ENCODE data around the gene PEX11G.

PEX11G gene

DNA sequence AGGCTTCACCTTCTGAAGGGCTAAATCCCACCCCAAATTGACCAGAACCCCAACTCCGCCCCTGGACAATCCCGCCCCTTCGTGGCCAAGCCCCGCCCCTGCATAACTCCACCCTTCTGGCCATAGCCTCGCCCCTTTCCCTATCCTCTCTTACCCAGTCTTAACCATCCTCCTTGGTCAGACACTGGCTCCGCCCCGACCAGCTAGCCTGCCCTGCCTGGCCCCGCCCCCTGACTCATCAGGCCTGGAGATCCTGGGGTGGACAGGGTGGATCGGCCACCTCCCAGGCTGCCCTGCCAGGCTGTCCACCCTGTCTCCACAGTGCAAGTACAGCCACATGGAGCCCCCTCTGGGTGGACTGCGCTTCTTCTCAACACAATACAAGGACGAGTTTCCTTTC lies 19.0 kb upstream of the PEX11G start:
- CTCF ChIA-PET, result interaction anchor here (2.0 kb wide), 1 partner anchor 11 kb away, joined by 7 read pairs; a partner anchor contains a TSS
- no peak overlapping the region for H3K4me3 ChIP-seq (ENCODE audit: low read depth, low read length)
- POLR2A ChIA-PET, result interaction anchor here (1.4 kb wide), 1 partner anchor 9 kb away, joined by 4 read pairs; the partner anchor contains the start of gene ZNF358

DNA sequence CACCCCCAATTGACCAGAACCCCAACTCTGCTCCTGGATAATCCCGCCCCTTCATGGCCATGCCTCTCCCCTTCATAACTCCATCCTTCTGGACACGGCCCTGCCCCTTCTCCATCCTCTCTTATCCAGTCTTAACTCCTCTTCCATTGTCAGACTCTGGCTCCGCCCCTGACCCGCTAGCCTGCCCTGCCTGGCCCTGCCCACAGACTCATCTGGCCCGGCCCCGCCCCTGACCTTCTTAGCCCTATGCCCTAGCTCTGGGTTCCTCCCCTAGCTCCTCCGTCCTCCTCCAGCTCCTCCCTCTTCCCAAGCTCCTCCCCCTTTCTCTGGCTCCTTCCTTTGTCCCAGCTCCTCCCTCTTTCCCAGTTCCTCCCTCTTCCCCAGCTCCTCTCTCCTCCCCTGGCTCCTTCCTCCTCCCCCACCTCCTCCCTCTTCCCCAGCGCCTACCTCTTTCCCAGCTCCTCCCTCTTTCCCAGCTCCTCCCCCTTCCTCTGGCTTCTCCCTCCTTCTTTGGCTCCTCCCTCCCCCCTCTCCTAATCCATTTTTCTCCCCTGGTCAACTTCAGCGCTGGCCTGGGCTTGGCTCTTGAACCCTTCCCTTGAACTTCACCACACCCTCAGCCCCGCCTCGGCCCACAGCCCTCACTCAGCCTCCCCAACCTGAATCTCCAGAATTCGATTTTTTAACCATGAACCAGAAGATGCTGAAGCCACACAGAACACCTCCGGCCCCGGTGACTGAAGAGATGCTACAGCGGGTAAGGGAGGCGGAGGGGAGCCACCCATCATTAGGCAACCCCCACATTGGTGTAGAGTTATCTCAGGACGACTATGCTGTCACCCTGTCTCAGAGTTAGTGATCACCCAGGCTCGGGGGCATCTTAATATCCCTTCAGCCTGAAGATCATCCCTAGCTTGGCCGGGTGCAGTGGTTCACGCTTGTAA lies 17.8 kb upstream of the PEX11G start:
- H3K4me3 ChIP-seq (ENCODE audit: low read depth, low read length), result no peak overlapping the region
- ChIA-PET POLR2A (interaction anchor here (0.7 to 1.4 kb wide), 2 partner anchors 10 to 309 kb away, joined by 3 to 4 read pairs; partner anchors contain the start of gene ZNF358), CTCF (interaction anchor here (0.9 to 2.1 kb wide), 3 partner anchors 10 to 152 kb away, joined by 3 to 11 read pairs (median 3); a partner anchor contains a TSS)
- TF ChIP-seq, protein P1, sequence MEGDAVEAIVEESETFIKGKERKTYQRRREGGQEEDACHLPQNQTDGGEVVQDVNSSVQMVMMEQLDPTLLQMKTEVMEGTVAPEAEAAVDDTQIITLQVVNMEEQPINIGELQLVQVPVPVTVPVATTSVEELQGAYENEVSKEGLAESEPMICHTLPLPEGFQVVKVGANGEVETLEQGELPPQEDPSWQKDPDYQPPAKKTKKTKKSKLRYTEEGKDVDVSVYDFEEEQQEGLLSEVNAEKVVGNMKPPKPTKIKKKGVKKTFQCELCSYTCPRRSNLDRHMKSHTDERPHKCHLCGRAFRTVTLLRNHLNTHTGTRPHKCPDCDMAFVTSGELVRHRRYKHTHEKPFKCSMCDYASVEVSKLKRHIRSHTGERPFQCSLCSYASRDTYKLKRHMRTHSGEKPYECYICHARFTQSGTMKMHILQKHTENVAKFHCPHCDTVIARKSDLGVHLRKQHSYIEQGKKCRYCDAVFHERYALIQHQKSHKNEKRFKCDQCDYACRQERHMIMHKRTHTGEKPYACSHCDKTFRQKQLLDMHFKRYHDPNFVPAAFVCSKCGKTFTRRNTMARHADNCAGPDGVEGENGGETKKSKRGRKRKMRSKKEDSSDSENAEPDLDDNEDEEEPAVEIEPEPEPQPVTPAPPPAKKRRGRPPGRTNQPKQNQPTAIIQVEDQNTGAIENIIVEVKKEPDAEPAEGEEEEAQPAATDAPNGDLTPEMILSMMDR (IDR thresholded peaks at IDR 0.05; ENCODE audit: insufficient read depth, low read length, missing control alignments), result no peak
- no peak for DNase-seq (ENCODE audit: low read depth, low spot score)

More for the DNA sequence above, 19.0 kb upstream of the PEX11G start:
- no peak for DNase-seq (ENCODE audit: low read depth, low spot score)
- TF ChIP-seq, protein P1 (IDR thresholded peaks at IDR 0.05; ENCODE audit: insufficient read depth, low read length, missing control alignments), result no peak

DNA sequence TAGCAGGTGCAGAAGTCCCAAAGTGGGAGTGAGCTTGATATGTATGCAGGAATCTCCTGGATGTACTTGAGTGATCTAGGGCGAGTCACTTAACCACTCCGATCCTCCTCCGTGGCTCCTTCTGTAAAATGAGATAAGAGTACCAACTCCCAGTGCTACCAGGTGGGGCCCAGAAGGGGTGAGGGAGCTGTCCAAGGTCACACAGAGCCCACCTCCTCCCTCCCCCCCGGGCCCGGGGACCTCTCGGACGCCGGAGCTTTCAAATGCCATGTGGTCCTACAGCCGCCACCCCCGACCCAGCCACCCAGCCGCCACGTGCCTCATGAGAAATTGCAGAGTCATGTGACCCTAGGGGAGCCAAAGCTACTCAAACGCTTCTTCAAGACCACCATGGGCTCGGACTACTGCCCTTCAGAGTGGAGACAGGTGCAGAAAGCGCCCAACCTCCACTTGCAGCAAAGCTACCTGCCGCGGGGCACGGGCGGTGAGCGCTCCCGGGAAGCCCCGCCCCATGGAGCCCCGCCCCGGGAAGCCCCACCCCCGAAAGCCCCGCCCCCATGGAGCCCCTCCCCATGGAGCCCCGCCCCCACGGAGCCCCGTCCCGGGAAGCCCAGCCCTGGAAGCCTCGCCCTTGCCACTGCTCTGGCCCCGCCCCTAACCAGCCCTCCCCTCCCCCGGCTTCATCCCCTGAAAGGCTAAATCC lies 17.0 kb upstream of the PEX11G start:
- ChIA-PET POLR2A (interaction anchor here (0.7 kb wide), 1 partner anchor 308 kb away, joined by 3 read pairs; no protein-coding TSS in a partner anchor), CTCF (interaction anchor here (2.1 kb wide), 1 partner anchor 9 kb away, joined by 11 read pairs; a partner anchor contains a TSS)
- TF ChIP-seq, protein P1 (IDR thresholded peaks at IDR 0.05; ENCODE audit: insufficient read depth, low read length, missing control alignments), result no peak
- DNase-seq (ENCODE audit: low read depth, low spot score), result no peak
- H3K4me3 ChIP-seq (ENCODE audit: low read depth, low read length), result no peak overlapping the region

DNA sequence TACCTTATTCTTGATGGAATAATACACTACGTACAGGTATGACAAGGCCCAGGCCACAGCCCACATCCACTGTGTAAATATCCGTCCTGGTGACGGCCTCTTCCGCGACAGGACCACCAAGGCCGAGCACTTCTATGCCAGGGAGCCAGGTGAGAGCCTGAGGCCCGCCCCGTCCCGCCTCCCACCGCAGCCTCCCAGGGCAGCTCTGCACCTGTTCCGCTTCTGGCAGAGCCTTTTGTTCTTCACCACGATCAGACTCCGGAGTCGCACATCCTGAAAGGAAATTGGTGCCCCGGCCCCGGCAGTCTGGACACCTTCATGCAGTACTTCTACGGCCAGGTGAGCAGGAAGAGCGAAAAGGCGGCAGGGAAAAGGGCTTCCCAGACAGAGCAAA lies 16.4 kb upstream of the PEX11G start:
- ChIA-PET CTCF (interaction anchor here (2.1 kb wide), 1 partner anchor 8 kb away, joined by 11 read pairs; a partner anchor contains a TSS), POLR2A (no interaction called here)
- H3K4me3 ChIP-seq (ENCODE audit: low read depth, low read length), result no peak overlapping the region
- DNase-seq (ENCODE audit: low read depth, low spot score), result no peak
- TF ChIP-seq, protein P1 (IDR thresholded peaks at IDR 0.05; ENCODE audit: insufficient read depth, low read length, missing control alignments), result no peak

DNA sequence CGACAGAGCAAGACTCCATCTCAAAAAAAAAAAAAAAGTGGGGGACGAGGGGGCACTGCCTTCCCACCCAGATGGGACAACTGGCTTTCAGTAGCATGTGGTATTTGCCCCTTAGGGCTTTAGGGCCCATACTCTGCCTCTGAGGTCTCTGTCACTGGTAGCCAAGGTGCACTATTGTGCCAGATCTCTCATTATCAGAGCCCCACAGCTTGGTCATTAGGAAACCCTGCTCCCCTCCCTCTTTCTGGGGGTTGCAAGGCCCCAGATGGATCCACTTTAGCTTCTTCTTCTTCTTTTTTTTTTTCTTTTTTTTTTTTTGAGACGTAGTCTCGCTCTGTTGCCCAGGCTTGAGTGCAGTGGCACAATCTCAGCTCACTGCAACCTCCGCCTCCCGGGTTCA lies 15.8 kb upstream of the PEX11G start:
- ChIA-PET POLR2A (no interaction called here), CTCF (interaction anchor here (2.1 kb wide), 1 partner anchor 8 kb away, joined by 11 read pairs; a partner anchor contains a TSS)
- TF ChIP-seq, protein P1 (IDR thresholded peaks at IDR 0.05; ENCODE audit: insufficient read depth, low read length, missing control alignments), result no peak
- no peak for DNase-seq (ENCODE audit: low read depth, low spot score)
- no peak overlapping the region for H3K4me3 ChIP-seq (ENCODE audit: low read depth, low read length)

Data from AG04449 (cell line).